ENCODE measurements around the gene PAK6. TPM values are rescaled to one million over a fixed set of nuclear protein-coding genes. Genes with fewer than 3 reads are reported as not detected.

Gene PAK6
- total RNA-seq, 2 donors from 2014 or later = 0.37 to 0.38 TPM

DNA sequence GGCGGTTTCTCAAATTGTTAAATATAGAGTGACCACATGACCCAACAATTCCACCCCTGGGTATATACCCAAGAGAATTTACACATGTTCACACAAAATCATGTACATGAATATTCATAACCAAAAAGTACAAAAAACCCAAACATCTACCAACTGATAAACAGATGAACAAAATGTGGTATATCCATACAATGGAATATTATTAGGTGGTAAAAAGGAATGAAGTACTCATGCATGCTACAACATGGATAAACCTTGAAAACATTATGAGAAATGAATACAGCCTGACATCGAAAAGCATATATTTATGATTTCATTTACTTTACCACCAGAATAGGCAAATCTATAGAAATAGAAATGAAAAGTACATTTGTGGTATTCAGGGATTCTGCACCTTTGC is 61.5 kb downstream of the PAK6 start:
- no peak for DNase-seq (ENCODE audit: low spot score)
- intact Hi-C loops (cut with DNase I) = no loop called here

GRCh38 chr15:40300771-40301170 is 61.9 kb downstream of the PAK6 start:
- intact Hi-C loops (cut with DNase I) = no loop called here
- DNase-seq (ENCODE audit: low spot score) = no peak

DNA sequence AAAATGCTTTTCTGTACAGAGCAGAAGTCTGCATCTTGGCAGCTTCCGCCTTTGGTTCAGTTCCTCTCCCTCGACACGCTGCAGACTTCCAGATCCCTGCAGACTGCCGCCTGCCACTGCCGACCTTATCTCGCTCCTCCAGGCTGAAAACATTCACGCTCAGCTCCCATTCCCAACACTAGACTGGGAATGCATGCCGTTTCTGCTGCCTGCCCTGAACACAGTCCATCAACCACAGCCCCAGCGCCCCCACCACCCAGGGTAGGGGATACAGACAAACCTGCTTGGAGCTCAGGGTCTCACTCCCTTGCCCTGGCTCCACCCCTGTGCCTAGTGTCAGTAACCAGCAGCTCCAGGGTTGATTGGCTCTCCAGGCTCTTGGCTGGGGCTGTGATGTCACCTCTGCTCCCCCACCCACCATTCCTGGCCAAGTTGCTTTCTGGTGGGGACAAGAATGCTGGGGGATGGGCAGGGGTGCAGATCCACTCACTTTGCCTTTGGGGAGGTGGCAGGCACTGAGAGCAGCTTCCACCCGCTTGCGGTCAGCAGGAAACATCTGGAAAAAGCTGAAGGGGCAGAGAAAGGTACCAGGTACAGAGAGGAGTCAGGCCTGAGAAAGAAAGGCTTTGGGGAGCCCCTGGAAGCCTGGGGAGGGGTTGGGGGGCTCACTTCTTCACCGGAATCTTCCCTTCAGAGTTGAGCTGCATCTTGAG is 62.8 kb downstream of the PAK6 start:
- DNase-seq (ENCODE audit: low spot score) = no peak
- intact Hi-C loops (cut with DNase I) = no loop called here

- intact Hi-C loops (cut with DNase I) = no loop called here
- DNase-seq (ENCODE audit: low spot score) = peak; percentile 62
Observed at GRCh38 chr15:40302288-40302886, 63.5 kb downstream of the PAK6 start.

GRCh38 chr15:40302981-40303380 is 64.1 kb downstream of the PAK6 start:
- intact Hi-C loops (cut with DNase I) = no loop called here
- peak; percentile 63 for DNase-seq (ENCODE audit: low spot score)

GRCh38 chr15:40303576-40303975 is 64.7 kb downstream of the PAK6 start:
- intact Hi-C loops (cut with DNase I) = no loop called here
- DNase-seq (ENCODE audit: low spot score) = peak; percentile 41

DNA sequence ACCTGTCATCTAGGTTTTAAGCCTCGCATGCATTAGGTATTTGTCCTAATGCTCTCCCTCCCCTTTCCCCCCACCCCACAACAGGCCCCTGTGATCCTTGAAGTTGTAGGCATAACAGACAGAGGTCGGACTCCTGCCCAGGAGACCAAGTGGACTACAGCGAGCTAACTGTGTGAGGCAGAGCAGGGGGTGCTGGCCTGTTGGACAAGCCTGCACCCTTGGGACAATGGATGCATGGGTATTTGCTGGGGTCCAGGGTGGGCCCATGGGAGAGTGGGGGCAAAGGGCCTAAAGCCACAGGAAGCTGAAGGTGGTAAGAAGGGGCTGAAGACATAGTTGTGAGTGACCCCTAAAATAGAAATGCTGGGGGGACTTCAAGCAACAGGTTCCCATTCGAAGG is 66.4 kb downstream of the PAK6 start:
- no peak for DNase-seq (ENCODE audit: low spot score)
- intact Hi-C loops (cut with DNase I) = no loop called here

DNA sequence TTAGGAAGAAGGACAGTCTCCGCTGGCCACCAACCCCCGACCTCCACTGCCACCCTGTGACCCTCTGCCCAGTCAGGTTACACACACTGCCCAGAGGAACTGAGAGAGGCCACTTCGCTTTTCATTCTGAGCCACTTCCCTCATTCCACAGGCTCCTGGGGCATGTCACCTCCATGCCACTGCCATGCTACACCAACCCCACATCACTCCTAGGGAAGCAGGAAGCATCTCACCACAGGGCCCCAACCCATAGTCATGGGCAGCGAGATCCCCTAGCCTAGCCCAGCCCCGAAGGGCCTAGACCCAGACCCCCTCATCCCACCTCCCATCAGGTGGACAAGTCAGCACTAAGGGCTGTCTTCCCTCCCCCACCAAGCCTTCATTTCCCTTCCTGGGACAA is 67.5 kb downstream of the PAK6 start:
- DNase-seq (ENCODE audit: low spot score) = peak; percentile 41

GRCh38 chr15:40306908-40307307 is 68.0 kb downstream of the PAK6 start:
- peak; percentile 74 for DNase-seq (ENCODE audit: low spot score)
- intact Hi-C loops (cut with DNase I) = no loop called here

More for the DNA sequence above, 67.5 kb downstream of the PAK6 start:
- intact Hi-C loops (cut with DNase I) = no loop called here

DNA sequence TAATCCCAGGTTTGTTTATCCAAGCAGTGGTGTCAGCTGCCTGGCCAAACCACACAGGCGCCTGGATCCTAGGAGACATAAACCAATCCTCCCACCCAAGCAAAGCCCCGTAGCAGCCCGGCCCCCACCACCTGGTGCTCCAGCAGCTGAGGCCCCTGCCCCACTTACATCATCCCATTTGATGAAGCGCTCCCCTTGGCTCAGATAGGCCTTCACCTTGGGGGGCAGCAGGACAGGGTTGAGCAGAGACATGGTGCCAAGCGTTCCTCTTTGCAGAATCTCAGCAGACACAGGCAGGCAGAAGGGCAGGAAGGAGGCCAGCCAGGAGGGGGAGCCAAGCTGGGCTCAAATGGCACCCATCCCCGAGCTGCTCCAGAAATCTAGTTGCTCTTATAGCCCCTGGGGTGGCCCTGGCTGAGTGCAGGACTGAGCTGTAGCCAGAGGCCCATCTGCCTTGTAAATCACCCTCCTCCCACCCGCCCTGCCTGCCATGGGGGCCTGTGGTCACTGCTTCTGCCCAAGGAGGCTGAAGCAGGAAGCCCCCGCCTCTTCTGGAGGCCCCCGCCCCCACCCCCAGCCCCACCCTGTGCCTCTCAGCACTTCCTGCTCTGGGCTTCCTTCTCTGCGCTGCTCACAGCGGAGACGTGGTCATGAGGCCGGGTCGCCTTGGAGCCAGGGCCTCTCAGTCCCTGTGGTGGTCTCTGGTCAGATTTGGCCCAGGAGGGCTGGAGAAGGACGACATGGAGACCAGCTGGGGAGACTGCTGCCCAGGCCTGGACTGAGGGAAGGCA is 68.8 kb downstream of the PAK6 start, which contains the start of gene PLCB2:
TSS of gene PLCB2 (minus strand) at position 515 of the 791 bp plus-strand sequence. CDS start at position 252, 263 bp downstream.
- intact Hi-C loops (cut with DNase I) = no loop called here
- peak; percentile 84 for DNase-seq (ENCODE audit: low spot score)

- peak; percentile 35 for DNase-seq (ENCODE audit: low spot score)
- intact Hi-C loops (cut with DNase I) = no loop called here
Observed at GRCh38 chr15:40309344-40309862, 70.5 kb downstream of the PAK6 start.

DNA sequence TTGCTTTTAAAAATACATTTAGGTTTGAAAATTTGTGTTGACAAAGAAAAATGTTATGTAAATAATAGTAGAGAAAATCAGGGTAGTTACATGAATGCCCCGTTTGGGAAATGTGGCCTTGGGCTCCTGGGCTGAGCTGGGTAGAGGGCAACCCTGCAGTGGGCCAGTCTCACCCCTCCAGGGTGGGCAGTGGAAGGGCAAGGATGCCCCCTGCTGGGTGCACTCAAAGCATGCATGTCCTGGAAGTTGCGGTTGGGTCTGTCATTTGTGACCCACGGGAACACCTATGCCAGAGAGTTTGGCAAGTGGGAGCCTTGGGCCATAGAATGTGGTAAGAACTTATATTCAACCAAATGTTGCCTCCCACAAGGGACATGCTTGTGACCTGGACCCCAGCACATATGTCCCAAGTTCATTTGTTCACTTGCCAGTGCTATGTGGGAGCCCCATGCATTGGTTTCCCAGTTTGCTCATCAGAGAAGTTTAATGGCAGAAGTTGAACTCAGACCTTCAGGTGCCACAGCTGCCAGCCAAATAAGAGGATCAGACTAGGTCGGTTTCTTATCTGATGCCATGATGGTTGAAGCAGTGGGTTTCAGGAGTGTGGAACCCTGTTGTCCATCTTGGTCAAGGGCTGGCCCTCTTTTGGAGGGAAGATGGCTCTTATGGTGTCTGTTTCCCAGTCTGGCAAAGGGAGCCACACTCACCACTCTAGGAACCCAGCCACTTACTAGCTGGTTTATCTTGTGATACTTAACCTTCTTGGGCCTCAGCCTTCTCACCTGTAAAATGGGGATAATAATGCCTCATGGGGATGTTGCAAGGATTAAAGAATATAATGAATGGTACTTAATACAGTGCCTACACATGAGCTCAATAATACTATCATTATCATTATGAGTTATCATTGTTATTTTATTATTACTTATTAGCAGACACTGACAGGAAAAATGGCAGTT is 71.4 kb downstream of the PAK6 start:
- intact Hi-C loops (cut with DNase I) = no loop called here
- peak; percentile 81 for DNase-seq (ENCODE audit: low spot score)

GRCh38 chr15:40310993-40311392 is 72.1 kb downstream of the PAK6 start:
- peak; percentile 46 for DNase-seq (ENCODE audit: low spot score)
- intact Hi-C loops (cut with DNase I) = no loop called here

- intact Hi-C loops (cut with DNase I) = no loop called here
- peak; percentile 30 for DNase-seq (ENCODE audit: low spot score)
Observed at GRCh38 chr15:40312370-40313158, 73.7 kb downstream of the PAK6 start.

GRCh38 chr15:40313531-40314398 is 74.9 kb downstream of the PAK6 start:
- intact Hi-C loops (cut with DNase I) = no loop called here
- peak; percentile 69 for DNase-seq (ENCODE audit: low spot score)

DNA sequence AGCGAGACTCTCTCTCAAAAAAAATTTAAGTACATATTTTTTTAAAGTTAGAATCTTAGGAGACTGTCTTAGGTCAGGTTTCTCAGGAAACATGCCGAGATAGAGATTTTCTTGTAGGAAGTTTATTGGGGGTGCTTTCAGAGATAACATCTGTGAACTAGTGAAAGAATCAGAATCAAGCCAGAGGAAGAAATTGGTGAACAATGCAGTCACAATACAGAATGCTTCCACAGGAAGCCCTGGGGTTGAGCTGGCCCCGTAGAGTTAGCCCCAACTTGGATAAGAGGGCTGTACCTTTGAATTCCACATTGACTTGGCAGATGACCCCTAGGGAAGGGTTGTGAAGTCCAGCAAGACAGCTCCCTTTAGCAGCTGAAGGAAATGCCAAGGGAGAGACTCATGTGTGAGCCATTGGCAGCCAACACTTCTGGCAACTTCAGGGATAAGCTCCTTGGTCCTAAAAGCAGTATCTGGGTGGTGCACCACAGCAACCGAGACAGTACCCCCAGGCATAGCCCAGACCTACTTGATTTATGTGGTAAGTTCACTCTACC is 75.9 kb downstream of the PAK6 start:
- intact Hi-C loops (cut with DNase I) = no loop called here

GRCh38 chr15:40316931-40317330 is 78.1 kb downstream of the PAK6 start:
- no peak for DNase-seq (ENCODE audit: low spot score)
- intact Hi-C loops (cut with DNase I) = no loop called here

More for the DNA sequence above, 75.9 kb downstream of the PAK6 start:
- peak; percentile 16 for DNase-seq (ENCODE audit: low spot score)
